ENCODE data around the gene GET4. TPM values are rescaled to one million over a fixed set of nuclear protein-coding genes. Genes with fewer than 3 reads are reported as not detected.
A peak's percentile ranks its signal among the peaks of the same experiment; 100 is the strongest.

Gene GET4
- total and polyA plus RNA-seq, 12 donors = 38.3 to 190 (median 69.4) TPM

- peaks cover 0 to 44% of the 10 kb centered on the region in 2 donors for H3K36me3 ChIP-seq (replicated peaks in 1 of 2)
These were observed 10.5 kb downstream of the GET4 start for GRCh38 chr7:886626-887487.

GRCh38 chr7:887488-887820, 11.1 kb downstream of the GET4 start:
- WGBS, 4 donors = 91 to 95% (median 92%) methylated on average over 3 to 18 of the region's 18 CpGs
- DNase-seq = peak in 2 of 7 donors; percentile 20 to 31
- H3K27me3 ChIP-seq = no peaks in the 10 kb centered on the region
- peak overlapping the region in 2 of 5 donors; percentile 77 to 87 for H3K27ac ChIP-seq
- H3K4me3 ChIP-seq = no peak overlapping the region
- peaks cover 0 to 50% of the 10 kb centered on the region in 2 donors for H3K36me3 ChIP-seq (replicated peaks in 1 of 2)
- H3K9me3 ChIP-seq (replicated peaks in 1 of 3) = no peaks in the 10 kb centered on the region
- intact Hi-C loops (cut with DNase I) = loop anchor here in 1 of 2 donors (10.0 kb wide), 1 partner anchor 77 kb away; no protein-coding TSS in a partner anchor
- peaks cover 35 to 53% of the 10 kb centered on the region in 2 donors for H3K4me1 ChIP-seq (replicated peaks in 1 of 2)
- TF ChIP-seq POLR2A (IDR thresholded peaks at IDR 0.05) = no peak
- TF ChIP-seq CTCF (IDR thresholded peaks at IDR 0.05) = no peak

More at GRCh38 chr7:886626-887487, 10.5 kb downstream of the GET4 start:
- intact Hi-C loops (cut with DNase I) = loop anchor here in 1 of 2 donors (10.0 kb wide), 1 partner anchor 78 kb away; no protein-coding TSS in a partner anchor
- no peak for TF ChIP-seq CTCF (IDR thresholded peaks at IDR 0.05)
- no peak for TF ChIP-seq POLR2A (IDR thresholded peaks at IDR 0.05)
- peaks cover 35 to 59% of the 10 kb centered on the region in 2 donors for H3K4me1 ChIP-seq (replicated peaks in 1 of 2)
- no peaks in the 10 kb centered on the region for H3K9me3 ChIP-seq (replicated peaks in 1 of 3)
- no peaks in the 10 kb centered on the region for H3K27me3 ChIP-seq
- peak in 2 of 7 donors; percentile 25 to 31 for DNase-seq
- peak overlapping the region in 3 of 5 donors; percentile 26 to 87 (median 77) for H3K27ac ChIP-seq
- no peak overlapping the region for H3K4me3 ChIP-seq
- WGBS, 4 donors = 85 to 95% (median 87%) methylated on average over 17 to 40 of the region's 40 CpGs

GRCh38 chr7:888081-889024, 12.0 kb downstream of the GET4 start:
- Histone ChIP-seq H3K36me3 (replicated peaks in 1 of 2) (peaks cover 0 to 50% of the 10 kb centered on the region in 2 donors), H3K27ac (peak overlapping the region in 3 of 5 donors; percentile 41 to 87 (median 77)), H3K4me1 (replicated peaks in 1 of 2) (peaks cover 27 to 44% of the 10 kb centered on the region in 2 donors), H3K27me3 (no peaks in the 10 kb centered on the region), H3K9me3 (replicated peaks in 1 of 3) (no peaks in the 10 kb centered on the region), H3K4me3 (no peak overlapping the region)
- peak; percentile 77 to 91 (median 83) for DNase-seq
- intact Hi-C loops (cut with DNase I) = loop anchor here in 1 of 2 donors (10.0 kb wide), 1 partner anchor 76 kb away; no protein-coding TSS in a partner anchor
- TF ChIP-seq CTCF (IDR thresholded peaks at IDR 0.05) (no peak), POLR2A (IDR thresholded peaks at IDR 0.05) (peak in 1 of 2 donors; percentile 13)
- 56 to 85% (median 61%) methylated on average over 4 to 43 of the region's 43 CpGs for WGBS, 4 donors

Measured in adrenal gland (tissue), 12 donors.